ENCODE measurements around the gene ZNF350. TPM values are rescaled to one million over a fixed set of nuclear protein-coding genes. Genes with fewer than 3 reads are reported as not detected.

ZNF350 gene
- total and polyA plus RNA-seq, 2 of the 13 experiments (the other 11 are each of a cell fraction or from before 2014, with no cell fraction given): 3.7 to 6.9 TPM

GRCh38 chr19:52007806-52008557, 21.3 kb upstream of the ZNF350 start, which contains the start of gene ZNF615 (continued):
- TF ChIP-seq ZNF280B (CRISPR knock-in tag; IDR thresholded peaks at IDR 0.05; ENCODE audit: borderline replicate concordance): peak; percentile 84; the same call in 1 of the 2 replicates
- 0 out of 2 replicates have a peak, but pooled peaks have one; percentile 65 for TF ChIP-seq GFI1 (CRISPR knock-in tag; IDR thresholded peaks at IDR 0.05; ENCODE audit: borderline replicate concordance)
- no peak for TF ChIP-seq DBP (CRISPR knock-in tag; IDR thresholded peaks at IDR 0.05; ENCODE audit: not compliant biosample characterization)
- TF ChIP-seq ZNF431 (CRISPR knock-in tag; IDR thresholded peaks at IDR 0.05; ENCODE audit: borderline replicate concordance, low read depth): no peak
- TF ChIP-seq ZNF704 (CRISPR knock-in tag; IDR thresholded peaks at IDR 0.05; ENCODE audit: borderline replicate concordance): no peak
- no peak for TF ChIP-seq NR3C1 (CRISPR knock-in tag; IDR thresholded peaks at IDR 0.05)
- no peak for TF ChIP-seq ZNF7 (CRISPR knock-in tag; IDR thresholded peaks at IDR 0.05)
- TF ChIP-seq ZEB1 (IDR thresholded peaks at IDR 0.05; ENCODE audit: insufficient replicate concordance, low read depth): no peak
- 0 out of 2 replicates have a peak, but pooled peaks have one; percentile 68 for TF ChIP-seq ZNF792 (CRISPR knock-in tag; IDR thresholded peaks at IDR 0.05)
- 0 out of 2 replicates have a peak, but pooled peaks have one; percentile 29 for TF ChIP-seq ZNF354B (CRISPR knock-in tag; IDR thresholded peaks at IDR 0.05)
- TF ChIP-seq ZSCAN9 (CRISPR knock-in tag; IDR thresholded peaks at IDR 0.05; ENCODE audit: borderline replicate concordance): no peak; the same call in 1 of the 2 replicates
- TF ChIP-seq ATF5 (CRISPR knock-in tag; IDR thresholded peaks at IDR 0.05; ENCODE audit: low read depth): no peak
- 0 out of 2 replicates have a peak, but pooled peaks have one; percentile 21 for TF ChIP-seq ZNF230 (CRISPR knock-in tag; IDR thresholded peaks at IDR 0.05)
- 0 out of 2 replicates have a peak, but pooled peaks have one; percentile 11 for TF ChIP-seq HINFP (CRISPR knock-in tag; IDR thresholded peaks at IDR 0.05; ENCODE audit: low read depth)
- TF ChIP-seq BRD4 (CRISPR knock-in tag; IDR thresholded peaks at IDR 0.05): no peak
- TF ChIP-seq RXRA (CRISPR knock-in tag; IDR thresholded peaks at IDR 0.05): peak; percentile 95
- TF ChIP-seq ZNF572 (CRISPR knock-in tag; IDR thresholded peaks at IDR 0.05): peak; percentile 86; the same call in 1 of the 2 replicates
- peak; percentile 91 for TF ChIP-seq SAP130 (CRISPR knock-in tag; IDR thresholded peaks at IDR 0.05; ENCODE audit: low read depth)
- TF ChIP-seq ZBTB34 (CRISPR knock-in tag; IDR thresholded peaks at IDR 0.05): 0 out of 2 replicates have a peak, but pooled peaks have one; percentile 71
- no peak for TF ChIP-seq SAFB2 (CRISPR knock-in tag; IDR thresholded peaks at IDR 0.05; ENCODE audit: borderline replicate concordance, low read depth)
- peak; percentile 88; the same call in 1 of the 2 replicates for TF ChIP-seq SNAI1 (CRISPR knock-in tag; IDR thresholded peaks at IDR 0.05; ENCODE audit: borderline replicate concordance)

Measured in HepG2 (cell line).